Measurements from ENCODE around the gene PREB. TPM values are rescaled to one million over a fixed set of nuclear protein-coding genes. Genes with fewer than 3 reads are reported as not detected.
A peak's percentile ranks its signal among the peaks of the same experiment; 100 is the strongest.

PREB gene
- polyA plus RNA-seq, 2 of the 4 experiments (the other 2 are of a cell fraction): 58.2 to 79.9 TPM

DNA sequence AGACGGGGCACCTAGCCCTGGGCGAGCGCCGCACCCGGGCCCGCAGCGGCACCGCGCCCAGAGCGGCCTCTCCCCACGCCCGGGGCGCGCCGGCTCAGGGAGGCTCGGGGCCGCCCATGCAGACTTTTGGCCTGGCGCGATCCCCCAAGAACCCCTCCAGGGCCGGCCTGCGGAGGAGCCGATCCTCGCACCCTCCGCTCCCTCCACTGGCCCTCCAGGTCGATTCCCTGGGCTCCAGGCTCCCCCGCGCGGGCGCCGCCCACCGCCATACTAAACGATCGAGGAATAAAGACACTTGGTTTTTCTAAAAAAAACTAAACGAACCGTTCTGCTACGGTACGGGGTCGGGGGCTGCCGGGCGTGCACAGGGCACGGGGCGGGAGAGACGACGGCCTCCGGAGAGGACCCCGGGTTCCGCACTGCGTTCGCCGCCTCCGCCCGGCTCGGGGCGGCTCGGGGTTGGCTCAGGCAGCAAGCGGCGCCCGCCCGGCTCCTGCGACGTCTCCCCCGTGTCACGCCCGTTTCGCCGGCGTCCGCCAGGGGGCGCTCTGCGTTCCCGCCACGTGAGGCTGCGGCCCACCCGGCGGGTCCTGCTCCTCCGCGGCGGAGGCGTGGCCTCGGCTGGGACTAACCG lies 48.2 kb downstream of the PREB start (continued):
- TF ChIP-seq FOSB (CRISPR knock-in tag; IDR thresholded peaks at IDR 0.05): no peak
- TF ChIP-seq NPAS2 (CRISPR knock-in tag; IDR thresholded peaks at IDR 0.05; ENCODE audit: borderline replicate concordance): peak; percentile 78
- TF ChIP-seq, protein P1, sequence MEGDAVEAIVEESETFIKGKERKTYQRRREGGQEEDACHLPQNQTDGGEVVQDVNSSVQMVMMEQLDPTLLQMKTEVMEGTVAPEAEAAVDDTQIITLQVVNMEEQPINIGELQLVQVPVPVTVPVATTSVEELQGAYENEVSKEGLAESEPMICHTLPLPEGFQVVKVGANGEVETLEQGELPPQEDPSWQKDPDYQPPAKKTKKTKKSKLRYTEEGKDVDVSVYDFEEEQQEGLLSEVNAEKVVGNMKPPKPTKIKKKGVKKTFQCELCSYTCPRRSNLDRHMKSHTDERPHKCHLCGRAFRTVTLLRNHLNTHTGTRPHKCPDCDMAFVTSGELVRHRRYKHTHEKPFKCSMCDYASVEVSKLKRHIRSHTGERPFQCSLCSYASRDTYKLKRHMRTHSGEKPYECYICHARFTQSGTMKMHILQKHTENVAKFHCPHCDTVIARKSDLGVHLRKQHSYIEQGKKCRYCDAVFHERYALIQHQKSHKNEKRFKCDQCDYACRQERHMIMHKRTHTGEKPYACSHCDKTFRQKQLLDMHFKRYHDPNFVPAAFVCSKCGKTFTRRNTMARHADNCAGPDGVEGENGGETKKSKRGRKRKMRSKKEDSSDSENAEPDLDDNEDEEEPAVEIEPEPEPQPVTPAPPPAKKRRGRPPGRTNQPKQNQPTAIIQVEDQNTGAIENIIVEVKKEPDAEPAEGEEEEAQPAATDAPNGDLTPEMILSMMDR (IDR thresholded peaks at IDR 0.05): peak; percentile 98
- peak; percentile 79 for TF ChIP-seq SMC3 (IDR thresholded peaks at IDR 0.05)
- TF ChIP-seq JUNB (IDR thresholded peaks at IDR 0.05): no peak
- TF ChIP-seq EHMT2 (IDR thresholded peaks at IDR 0.05; ENCODE audit: low read depth): no peak
- no peak for TF ChIP-seq CHD2 (IDR thresholded peaks at IDR 0.05; ENCODE audit: low read length, partially characterized antibody)
- no peak for TF ChIP-seq RFX5 (IDR thresholded peaks at IDR 0.05)
- no peak for TF ChIP-seq CBX8 (IDR thresholded peaks at IDR 0.05)
- no peak for TF ChIP-seq FOXS1 (CRISPR knock-in tag; IDR thresholded peaks at IDR 0.05)
- TF ChIP-seq, protein P2, sequence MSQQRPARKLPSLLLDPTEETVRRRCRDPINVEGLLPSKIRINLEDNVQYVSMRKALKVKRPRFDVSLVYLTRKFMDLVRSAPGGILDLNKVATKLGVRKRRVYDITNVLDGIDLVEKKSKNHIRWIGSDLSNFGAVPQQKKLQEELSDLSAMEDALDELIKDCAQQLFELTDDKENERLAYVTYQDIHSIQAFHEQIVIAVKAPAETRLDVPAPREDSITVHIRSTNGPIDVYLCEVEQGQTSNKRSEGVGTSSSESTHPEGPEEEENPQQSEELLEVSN (IDR thresholded peaks at IDR 0.05; ENCODE audit: borderline replicate concordance, low read depth): peak; percentile 80
- no peak for TF ChIP-seq ZFP36 (IDR thresholded peaks at IDR 0.05; ENCODE audit: borderline replicate concordance, partially characterized antibody)
- TF ChIP-seq POLR2A (IDR thresholded peaks at IDR 0.05; ENCODE audit: low read length): peak; percentile 41; the same call in 1 of the 2 replicates
- TF ChIP-seq MYC (IDR thresholded peaks at IDR 0.05; ENCODE audit: borderline replicate concordance, low read length): peak; percentile 97
- TF ChIP-seq, protein P3, sequence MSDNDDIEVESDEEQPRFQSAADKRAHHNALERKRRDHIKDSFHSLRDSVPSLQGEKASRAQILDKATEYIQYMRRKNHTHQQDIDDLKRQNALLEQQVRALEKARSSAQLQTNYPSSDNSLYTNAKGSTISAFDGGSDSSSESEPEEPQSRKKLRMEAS (IDR thresholded peaks at IDR 0.05): peak; percentile 97
- no peak for TF ChIP-seq NFE2L2 (conservative IDR thresholded peaks at IDR 0.05; ENCODE audit: low read length)
- TF ChIP-seq RCOR1 (IDR thresholded peaks at IDR 0.05; ENCODE audit: low read depth, low read length): no peak

DNA sequence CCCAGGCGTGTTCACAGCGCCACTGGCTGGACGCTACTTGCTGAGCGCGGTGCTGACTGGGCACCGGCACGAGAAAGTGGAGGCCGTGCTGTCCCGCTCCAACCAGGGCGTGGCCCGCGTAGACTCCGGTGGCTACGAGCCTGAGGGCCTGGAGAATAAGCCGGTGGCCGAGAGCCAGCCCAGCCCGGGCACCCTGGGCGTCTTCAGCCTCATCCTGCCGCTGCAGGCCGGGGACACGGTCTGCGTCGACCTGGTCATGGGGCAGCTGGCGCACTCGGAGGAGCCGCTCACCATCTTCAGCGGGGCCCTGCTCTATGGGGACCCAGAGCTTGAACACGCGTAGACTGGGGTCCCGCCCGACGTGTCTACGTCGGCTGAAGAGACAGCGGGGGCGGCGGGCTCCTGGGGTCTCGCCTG lies 48.8 kb downstream of the PREB start:
- no peak for FAIRE-seq
- peak overlapping the region; percentile 81 for H3K4me2 ChIP-seq
- H3K4me1 ChIP-seq: peaks cover 17% of the 10 kb centered on the region
- ATAC-seq: peak; percentile 62 to 74
- 1% methylated on average over 25 of the region's 38 CpGs for WGBS (ENCODE audit: missing lambda C conversion rate)
- ChIA-PET POLR2A (interaction anchor here (1.0 to 1.5 kb wide), 5 partner anchors 14 to 124 kb away, joined by 3 to 8 read pairs (median 4); partner anchors contain the start of genes AGBL5 and OST4), CTCF (interaction anchor here (0.5 to 15.3 kb wide), 35 partner anchors 9 to 1376 kb away, joined by 3 to 253 read pairs (median 4); partner anchors contain the start of genes ABHD1, AGBL5 and OST4)
- TF ChIP-seq ZSCAN20 (CRISPR knock-in tag; IDR thresholded peaks at IDR 0.05): no peak
- TF ChIP-seq POLR2A (IDR thresholded peaks at IDR 0.05; ENCODE audit: low read length): peak; percentile 71
- TF ChIP-seq, protein P3 (IDR thresholded peaks at IDR 0.05): peak; percentile 89
- TF ChIP-seq TP53 (CRISPR knock-in tag; IDR thresholded peaks at IDR 0.05): 0 out of 2 replicates have a peak, but pooled peaks have one; percentile 5
- TF ChIP-seq MYC (IDR thresholded peaks at IDR 0.05; ENCODE audit: borderline replicate concordance, low read length): 0 out of 2 replicates have a peak, but pooled peaks have one; percentile 14
- no peak for TF ChIP-seq GATA3 (IDR thresholded peaks at IDR 0.05; ENCODE audit: borderline replicate concordance)
- TF ChIP-seq, protein P1 (IDR thresholded peaks at IDR 0.05): peak; percentile 69
- TF ChIP-seq MAFK (IDR thresholded peaks at IDR 0.05; ENCODE audit: partially characterized antibody): peak; percentile 95
- TF ChIP-seq JUN (IDR thresholded peaks at IDR 0.05): no peak; a peak in 3 of 5 replicates
- TF ChIP-seq NR3C1 (IDR thresholded peaks at IDR 0.05): no peak
- TF ChIP-seq RARB (CRISPR knock-in tag; IDR thresholded peaks at IDR 0.05): no peak
- TF ChIP-seq, protein P2 (IDR thresholded peaks at IDR 0.05; ENCODE audit: borderline replicate concordance, low read depth): peak; percentile 79
- no peak for TF ChIP-seq HOXB13 (CRISPR knock-in tag; IDR thresholded peaks at IDR 0.05; ENCODE audit: low read depth)
- TF ChIP-seq, protein P4, sequence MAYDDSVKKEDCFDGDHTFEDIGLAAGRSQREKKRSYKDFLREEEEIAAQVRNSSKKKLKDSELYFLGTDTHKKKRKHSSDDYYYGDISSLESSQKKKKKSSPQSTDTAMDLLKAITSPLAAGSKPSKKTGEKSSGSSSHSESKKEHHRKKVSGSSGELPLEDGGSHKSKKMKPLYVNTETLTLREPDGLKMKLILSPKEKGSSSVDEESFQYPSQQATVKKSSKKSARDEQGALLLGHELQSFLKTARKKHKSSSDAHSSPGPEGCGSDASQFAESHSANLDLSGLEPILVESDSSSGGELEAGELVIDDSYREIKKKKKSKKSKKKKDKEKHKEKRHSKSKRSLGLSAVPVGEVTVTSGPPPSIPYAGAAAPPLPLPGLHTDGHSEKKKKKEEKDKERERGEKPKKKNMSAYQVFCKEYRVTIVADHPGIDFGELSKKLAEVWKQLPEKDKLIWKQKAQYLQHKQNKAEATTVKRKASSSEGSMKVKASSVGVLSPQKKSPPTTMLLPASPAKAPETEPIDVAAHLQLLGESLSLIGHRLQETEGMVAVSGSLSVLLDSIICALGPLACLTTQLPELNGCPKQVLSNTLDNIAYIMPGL (CRISPR knock-in tag; IDR thresholded peaks at IDR 0.05; ENCODE audit: borderline replicate concordance): no peak
- TF ChIP-seq RAD21 (conservative IDR thresholded peaks at IDR 0.05 in 1 of 2, IDR thresholded peaks at IDR 0.05 in 1 of 2): peak; percentile 69 to 74
- TF ChIP-seq KDM5A (IDR thresholded peaks at IDR 0.05): no peak
- TF ChIP-seq SREBF2 (IDR thresholded peaks at IDR 0.05): no peak
- TF ChIP-seq SMC3 (IDR thresholded peaks at IDR 0.05): peak; percentile 64
- no peak for TF ChIP-seq FOSL2 (IDR thresholded peaks at IDR 0.05)
- no peak for TF ChIP-seq FOSL2 (CRISPR knock-in tag; IDR thresholded peaks at IDR 0.05)
- DNase-seq (ENCODE audit: low read depth in 1 of 2, low spot score in 1 of 2): peak; percentile 85 to 87
- peak overlapping the region; percentile 70 for H3K4me3 ChIP-seq
- H3K9me3 ChIP-seq: no peaks in the 10 kb centered on the region
- peak overlapping the region; percentile 90 to 91 for H3K27ac ChIP-seq
